GM12878 (cell line): ENCODE data around the gene MYRFL. TPM values are rescaled to one million over a fixed set of nuclear protein-coding genes. Genes with fewer than 3 reads are reported as not detected.

Experiments used
- ATAC-seq: fragments of 200-7000 bp; cut with Tn5 transposase; 3 replicates; pipeline ENCODE4 v1.9.1; 2020; ENCODE audit warnings: mild to moderate bottlenecking, moderate library complexity
- BruUV-seq: library from RNA; stranded (reverse); fragments of 400-500 nt; replicated peaks from 2 replicates; lab custom pipeline; 2021; lab: Mats Ljungman, UMichigan
- CTCF ChIA-PET: fragments of 300-600 bp; sonication (Branson Sonifier 250); formaldehyde crosslinking; extraction: SDS; loops from one replicate; lab custom pipeline; 2021; ENCODE audit warnings: inconsistent platforms; lab: Yijun Ruan, JAX
- POLR2A ChIA-PET: fragments of 350-600 bp; formaldehyde crosslinking; extraction: SDS; loops from one replicate; lab custom pipeline; 2021; ENCODE audit warnings: inconsistent platforms; lab: Charles Lee
- RAD21 ChIA-PET: fragments of 300-600 bp; sonication (Branson Sonifier 250); formaldehyde crosslinking; loops from one replicate; lab custom pipeline; 2023; ENCODE audit warnings: antibody characterized with exemption; ENCODE audit not compliant: unreplicated experiment; lab: Charles Lee
- SMC1A ChIA-PET: fragments of 300-600 bp; sonication (Branson Sonifier 250); formaldehyde crosslinking; loops from one replicate; lab custom pipeline; 2023; ENCODE audit not compliant: unreplicated experiment, uncharacterized antibody; lab: Charles Lee
- DNase-seq: peaks from one replicate; pipeline ENCODE4 v3.0.0-alpha.2; 2011; ENCODE audit warnings: low read depth, low spot score
- FAIRE-seq: peaks from 3 replicates; lab custom pipeline; 2011; peaks lifted over from hg19 to GRCh38; lab: Jason Lieb, UNC
- H2AFZ ChIP-seq: 2 replicates; pipeline ENCODE4 v1.6.0; 2011; ENCODE audit warnings: low read depth, low read length, control low read depth; ENCODE audit not compliant: control insufficient read depth
- H3K27ac ChIP-seq: 2 replicates; pipeline ENCODE4 v1.5.1; 2011; ENCODE audit warnings: control low read depth; ENCODE audit not compliant: control insufficient read depth, insufficient read depth
- H3K27me3 ChIP-seq, 2 experiments: replicated peaks in 1 of 2; 2 replicates each; pipeline versions ENCODE4 v1.6.0 to v1.6.1; 2011; ENCODE audit warnings: low read length in 1 of 2; ENCODE audit not compliant: control insufficient read depth in 2 of 2, insufficient read depth in 2 of 2
- H3K36me3 ChIP-seq, 2 experiments: 2 replicates each; pipeline ENCODE4 v1.5.1; 2011; ENCODE audit warnings: low read length in 1 of 2; ENCODE audit not compliant: control insufficient read depth in 2 of 2, insufficient read depth in 2 of 2
- H3K4me1 ChIP-seq: 2 replicates; pipeline ENCODE4 v1.6.1; 2011; ENCODE audit warnings: mild to moderate bottlenecking, low read length, moderate library complexity, mixed read lengths; ENCODE audit not compliant: control insufficient read depth, insufficient read depth
- H3K4me2 ChIP-seq: 2 replicates; pipeline ENCODE4 v1.6.0; 2011; ENCODE audit warnings: control low read depth; ENCODE audit not compliant: control insufficient read depth, insufficient read depth
- H3K4me3 ChIP-seq: fragments of 200-600 bp; sonication (generic); 2 replicates; pipeline ENCODE4 v1.5.1; 2016
- H3K79me2 ChIP-seq: 2 replicates; pipeline ENCODE4 v1.6.0; 2011; ENCODE audit warnings: low read length; ENCODE audit not compliant: control insufficient read depth, insufficient read depth
- H3K9ac ChIP-seq: 2 replicates; pipeline ENCODE4 v1.8.0; 2011; ENCODE audit warnings: low read length, control low read depth, mixed read lengths; ENCODE audit not compliant: control insufficient read depth, insufficient read depth
- H3K9me3 ChIP-seq: replicated peaks from 3 replicates; pipeline ENCODE4 v1.5.1; 2011; ENCODE audit warnings: mild to moderate bottlenecking, low read length; ENCODE audit not compliant: control insufficient read depth, insufficient read depth
- H4K20me1 ChIP-seq: 2 replicates; pipeline ENCODE4 v1.6.0; 2011; ENCODE audit not compliant: control insufficient read depth, insufficient read depth
- BACH1 ChIP-seq: fragments of 450-650 bp; IDR thresholded peaks from 2 replicates; pipeline ENCODE4 v1.6.1; 2017; ENCODE audit warnings: mild to moderate bottlenecking, borderline replicate concordance
- CHD4 ChIP-seq: fragments of 200-600 bp; sonication (generic); IDR thresholded peaks from 2 replicates; pipeline ENCODE4 v1.6.1; 2016; ENCODE audit warnings: mild to moderate bottlenecking
- NFYB ChIP-seq: IDR thresholded peaks from 2 replicates; pipeline ENCODE4 v1.6.1; 2011; ENCODE audit warnings: low read depth, mild to moderate bottlenecking, low read length, improper control_type of control experiment, moderate library complexity; ENCODE audit not compliant: insufficient read depth
- SMAD1 ChIP-seq: fragments of 450-650 bp; IDR thresholded peaks from 2 replicates; pipeline ENCODE4 v1.6.1; 2018; ENCODE audit warnings: mild to moderate bottlenecking, low read depth; ENCODE audit not compliant: partially characterized antibody
- ZSCAN29 ChIP-seq: fragments of 450-650 bp; IDR thresholded peaks from 2 replicates; pipeline ENCODE4 v1.6.1; 2017; ENCODE audit warnings: mild to moderate bottlenecking, moderate library complexity
- WGBS: methylation state at CpG from one replicate; pipeline ENCODE4 v1.1.6; 2016; ENCODE audit warnings: low lambda C conversion rate; ENCODE audit not compliant: insufficient replicate concordance, insufficient coverage; ENCODE audit errors: missing lambda C conversion rate; 5-methylcytosine and 5-hydroxymethylcytosine counted together
- in situ Hi-C: fragments of 300-500 bp; cut with MboI; formaldehyde crosslinking; loops from 9 replicates; pipeline ENCODE4 v1.14.3; 2018; ENCODE audit warnings: mixed read lengths
- intact Hi-C: fragments of 100-400 bp; cut with micrococcal nuclease; formaldehyde crosslinking; loops from one replicate; pipeline ENCODE4 v1.14.2; 2022; ENCODE audit not compliant: unreplicated experiment
- polyA plus RNA-seq, 11 experiments: library from polyadenylated mRNA; depleted of rRNA in 4 of 11; unstranded in 6 of 11; stranded (reverse) in 5 of 11; fragments of >200 nt; fragmentation: Nextera tagmentation in 4 of 11; fragmentation: Illumina TruSeq in 1 of 11; extraction: Ambion mirVana in 4 of 11; extraction: Trizol in 1 of 11; gene quantifications; 1 replicate in 1 of 11; 2 replicates in 10 of 11; pipeline versions ENCODE4 v1.2.1 to v1.2.3, GENCODE V29; 2011 to 2016; ENCODE audit warnings: inconsistent platforms in 2 of 11, missing spikeins in 2 of 11, low read depth in 1 of 11
- total RNA-seq, 4 experiments: library from RNA; depleted of rRNA in 3 of 4; stranded (reverse); fragments of >200 nt in 3 of 4; fragmentation: Illumina TruSeq in 1 of 4; extraction: Trizol in 1 of 4; gene quantifications; 2 replicates each; pipeline versions ENCODE4 v1.2.1 to v1.2.3, GENCODE V29; 2013 to 2021
- TF ChIP-seq, protein P1 (sequence below): IDR thresholded peaks from 2 replicates; pipeline ENCODE4 v1.6.1; 2012; ENCODE audit warnings: mild to moderate bottlenecking, low read depth, low read length

Gene MYRFL
- total and polyA plus RNA-seq, 10 of the 15 experiments (the other 5 are each of a cell fraction or from before 2014, with no cell fraction given) = 0.24 to 1.8 (median 0.64) TPM

DNA sequence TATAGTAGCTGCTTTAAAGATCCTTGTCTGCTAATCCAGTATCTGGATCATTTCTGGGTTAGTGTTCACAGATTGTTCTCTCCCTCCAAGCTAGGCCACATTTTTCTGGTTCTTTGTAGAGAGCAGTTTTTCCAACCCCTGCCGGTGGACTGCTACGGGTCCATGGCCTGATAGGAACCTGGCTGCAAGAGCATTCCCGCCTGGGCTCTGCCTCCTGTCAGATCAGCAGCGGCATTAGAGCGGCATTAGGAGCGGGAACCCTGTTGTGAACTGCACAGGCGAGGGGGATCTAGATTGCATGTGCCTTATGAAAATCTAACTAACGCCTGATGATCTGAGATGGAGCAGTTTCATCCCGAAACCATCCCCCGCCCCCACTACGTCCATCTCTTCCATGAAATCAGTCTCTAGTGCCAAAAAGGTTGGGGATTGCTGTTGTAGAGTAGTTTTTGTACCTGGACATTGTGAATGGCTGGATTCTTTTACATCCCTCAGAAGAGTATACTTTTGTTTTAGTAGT, 50.4 kb downstream of the MYRFL start:
- no peaks in the 10 kb centered on the region for H3K27me3 ChIP-seq
- H3K27ac ChIP-seq = no peak overlapping the region
- no peaks in the 10 kb centered on the region for H4K20me1 ChIP-seq
- H3K9me3 ChIP-seq = no peaks in the 10 kb centered on the region
- DNase-seq = no peak
- SMC1A ChIA-PET = interaction anchor here (2.0 kb wide), 1 partner anchor 9 kb away, joined by 4 read pairs; no protein-coding TSS in a partner anchor
- intact Hi-C loops (loop anchor here (5.0 kb wide), 1 partner anchor 138 kb away; the partner anchor contains the start of gene RAB3IP), in situ Hi-C loops (no loop called here)
- no peak overlapping the region for H3K4me2 ChIP-seq
- POLR2A ChIA-PET = interaction anchor here (1.1 kb wide), 1 partner anchor 10 kb away, joined by 3 read pairs; no protein-coding TSS in a partner anchor
- H3K4me3 ChIP-seq = no peak overlapping the region
- RAD21 ChIA-PET = no interaction called here
- ATAC-seq = no peak
- WGBS = 79% methylated on average over 11 of the region's 11 CpGs
- no peaks in the 10 kb centered on the region for H3K36me3 ChIP-seq
- no peak overlapping the region for H3K9ac ChIP-seq
- CTCF ChIA-PET = no interaction called here
- BruUV-seq = no TSS peak
- no peak for FAIRE-seq
- H2AFZ ChIP-seq = no peak overlapping the region
- no peaks in the 10 kb centered on the region for H3K79me2 ChIP-seq
- no peaks in the 10 kb centered on the region for H3K4me1 ChIP-seq
- TF ChIP-seq, protein P1, sequence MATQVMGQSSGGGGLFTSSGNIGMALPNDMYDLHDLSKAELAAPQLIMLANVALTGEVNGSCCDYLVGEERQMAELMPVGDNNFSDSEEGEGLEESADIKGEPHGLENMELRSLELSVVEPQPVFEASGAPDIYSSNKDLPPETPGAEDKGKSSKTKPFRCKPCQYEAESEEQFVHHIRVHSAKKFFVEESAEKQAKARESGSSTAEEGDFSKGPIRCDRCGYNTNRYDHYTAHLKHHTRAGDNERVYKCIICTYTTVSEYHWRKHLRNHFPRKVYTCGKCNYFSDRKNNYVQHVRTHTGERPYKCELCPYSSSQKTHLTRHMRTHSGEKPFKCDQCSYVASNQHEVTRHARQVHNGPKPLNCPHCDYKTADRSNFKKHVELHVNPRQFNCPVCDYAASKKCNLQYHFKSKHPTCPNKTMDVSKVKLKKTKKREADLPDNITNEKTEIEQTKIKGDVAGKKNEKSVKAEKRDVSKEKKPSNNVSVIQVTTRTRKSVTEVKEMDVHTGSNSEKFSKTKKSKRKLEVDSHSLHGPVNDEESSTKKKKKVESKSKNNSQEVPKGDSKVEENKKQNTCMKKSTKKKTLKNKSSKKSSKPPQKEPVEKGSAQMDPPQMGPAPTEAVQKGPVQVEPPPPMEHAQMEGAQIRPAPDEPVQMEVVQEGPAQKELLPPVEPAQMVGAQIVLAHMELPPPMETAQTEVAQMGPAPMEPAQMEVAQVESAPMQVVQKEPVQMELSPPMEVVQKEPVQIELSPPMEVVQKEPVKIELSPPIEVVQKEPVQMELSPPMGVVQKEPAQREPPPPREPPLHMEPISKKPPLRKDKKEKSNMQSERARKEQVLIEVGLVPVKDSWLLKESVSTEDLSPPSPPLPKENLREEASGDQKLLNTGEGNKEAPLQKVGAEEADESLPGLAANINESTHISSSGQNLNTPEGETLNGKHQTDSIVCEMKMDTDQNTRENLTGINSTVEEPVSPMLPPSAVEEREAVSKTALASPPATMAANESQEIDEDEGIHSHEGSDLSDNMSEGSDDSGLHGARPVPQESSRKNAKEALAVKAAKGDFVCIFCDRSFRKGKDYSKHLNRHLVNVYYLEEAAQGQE = no peak
- TF ChIP-seq NFYB = no peak
- TF ChIP-seq SMAD1 = no peak
- TF ChIP-seq BACH1 = no peak
- no peak for TF ChIP-seq CHD4
- no peak for TF ChIP-seq ZSCAN29
